ENCODE data around the gene KIAA0930. TPM values are rescaled to one million over a fixed set of nuclear protein-coding genes. Genes with fewer than 3 reads are reported as not detected.
A peak's percentile ranks its signal among the peaks of the same experiment; 100 is the strongest.

Gene KIAA0930
- polyA plus RNA-seq, 1 of the 3 experiments (the other 2 are of a cell fraction): 80.8 TPM

GRCh38 chr22:45239681-45240051 lies 1.0 kb downstream of the KIAA0930 start:
- 81% methylated on average over 3 of the region's 8 CpGs for WGBS (ENCODE audit: low lambda C conversion rate)
- H2AFZ ChIP-seq (ENCODE audit: low read depth): no peak overlapping the region
- TF ChIP-seq YY1 (IDR thresholded peaks at IDR 0.05; ENCODE audit: low read depth) (no peak), RAD21 (IDR thresholded peaks at IDR 0.05; ENCODE audit: low read length) (no peak), REST (IDR thresholded peaks at IDR 0.05; ENCODE audit: low read depth, low read length) (no peak), ELF1 (IDR thresholded peaks at IDR 0.05) (no peak), FOSL2 (IDR thresholded peaks at IDR 0.05; ENCODE audit: borderline replicate concordance, low read depth) (no peak), SMC3 (IDR thresholded peaks at IDR 0.05; ENCODE audit: low read depth, low read length) (no peak), USF2 (IDR thresholded peaks at IDR 0.05; ENCODE audit: borderline replicate concordance, low read depth, low read length) (no peak), MXI1 (IDR thresholded peaks at IDR 0.05; ENCODE audit: low read depth, low read length) (no peak), POLR2AphosphoS5 (IDR thresholded peaks at IDR 0.05; ENCODE audit: low read depth, low read length) (no peak), EP300 (IDR thresholded peaks at IDR 0.05; ENCODE audit: borderline replicate concordance in 1 of 2, low read depth in 1 of 2, low read length in 1 of 2) (no peak), GABPA (IDR thresholded peaks at IDR 0.05; ENCODE audit: low read depth) (no peak), MEF2A (IDR thresholded peaks at IDR 0.05; ENCODE audit: borderline replicate concordance, low read depth) (no peak), IRF3 (IDR thresholded peaks at IDR 0.05; ENCODE audit: low read depth, low read length) (no peak), RCOR1 (IDR thresholded peaks at IDR 0.05; ENCODE audit: low read length) (no peak), FOXM1 (IDR thresholded peaks at IDR 0.05; ENCODE audit: low read depth) (no peak), GATA2 (CRISPR knock-in tag; IDR thresholded peaks at IDR 0.05) (no peak), EZH2phosphoT487 (IDR thresholded peaks at IDR 0.05; ENCODE audit: borderline replicate concordance, low read depth) (no peak), TEAD4 (IDR thresholded peaks at IDR 0.05; ENCODE audit: borderline replicate concordance, insufficient read depth) (no peak)
- H3K9me3 ChIP-seq: no peaks in the 10 kb centered on the region
- H3K4me1 ChIP-seq (ENCODE audit: control insufficient read depth in 1 of 2, insufficient read depth in 2 of 2, low read depth in 1 of 2, low read length in 1 of 2): peaks cover 6 to 17% of the 10 kb centered on the region in 2 experiments; a peak in 2 of 4 replicates
- DNase-seq: no peak
- H3K4me2 ChIP-seq: peak overlapping the region; percentile 97
- CTCF ChIA-PET: interaction anchor here (0.6 kb wide), 1 partner anchor 314 kb away, joined by 4 read pairs; no protein-coding TSS in a partner anchor
- H3F3A ChIP-seq (replicated peaks; ENCODE audit: insufficient read depth): peaks cover 3% of the 10 kb centered on the region
- H3K9ac ChIP-seq: peak overlapping the region; percentile 66
- no peaks in the 10 kb centered on the region for H3K27me3 ChIP-seq (ENCODE audit: insufficient read depth)
- H3K36me3 ChIP-seq (replicated peaks in 1 of 2; ENCODE audit: control insufficient read depth in 1 of 2, insufficient read depth in 2 of 2, low read length in 1 of 2): peaks cover 0 to 5% of the 10 kb centered on the region in 2 experiments
- no peaks in the 10 kb centered on the region for H3K9me2 ChIP-seq
- H3K27ac ChIP-seq (ENCODE audit: low read depth in 2 of 2, low read length in 1 of 2): no peak overlapping the region
- POLR2A ChIA-PET: no interaction called here
- peak overlapping the region; percentile 77 to 79 for H3K4me3 ChIP-seq (ENCODE audit: low read depth in 2 of 2, low read length in 1 of 2)
- H4K20me1 ChIP-seq (ENCODE audit: insufficient read depth): peaks cover 36% of the 10 kb centered on the region
- peaks cover 32% of the 10 kb centered on the region for H3K79me2 ChIP-seq (ENCODE audit: insufficient read depth)
